Measurements from ENCODE around the gene GYPC.

Gene GYPC

GRCh38 chr2:126658905-126659561, 3.1 kb downstream of the GYPC start:
- TF ChIP-seq GATA2 (IDR thresholded peaks at IDR 0.05; ENCODE audit: low read depth, low read length) (no peak), GATA3 (IDR thresholded peaks at IDR 0.05; ENCODE audit: low read depth, low read length) (no peak)

- TF ChIP-seq GATA3 (IDR thresholded peaks at IDR 0.05; ENCODE audit: low read depth, low read length), result no peak
- no peak for TF ChIP-seq GATA2 (IDR thresholded peaks at IDR 0.05; ENCODE audit: low read depth, low read length)
Measured at GRCh38 chr2:126659562-126660467, 3.9 kb downstream of the GYPC start.

- TF ChIP-seq GATA2 (IDR thresholded peaks at IDR 0.05; ENCODE audit: low read depth, low read length) (no peak), GATA3 (IDR thresholded peaks at IDR 0.05; ENCODE audit: low read depth, low read length) (no peak)
Measured at GRCh38 chr2:126660971-126661370, 5.0 kb downstream of the GYPC start.

GRCh38 chr2:126661702-126662500, 5.9 kb downstream of the GYPC start:
- TF ChIP-seq GATA2 (IDR thresholded peaks at IDR 0.05; ENCODE audit: low read depth, low read length), result no peak
- no peak for TF ChIP-seq GATA3 (IDR thresholded peaks at IDR 0.05; ENCODE audit: low read depth, low read length)

- TF ChIP-seq GATA2 (IDR thresholded peaks at IDR 0.05; ENCODE audit: low read depth, low read length), result no peak
- TF ChIP-seq GATA3 (IDR thresholded peaks at IDR 0.05; ENCODE audit: low read depth, low read length), result no peak
Measured at GRCh38 chr2:126662621-126663020, 6.7 kb downstream of the GYPC start.

GRCh38 chr2:126663184-126663963, 7.4 kb downstream of the GYPC start:
- TF ChIP-seq GATA3 (IDR thresholded peaks at IDR 0.05; ENCODE audit: low read depth, low read length) (no peak), GATA2 (IDR thresholded peaks at IDR 0.05; ENCODE audit: low read depth, low read length) (no peak)

GRCh38 chr2:126664234-126664633, 8.3 kb downstream of the GYPC start:
- TF ChIP-seq GATA3 (IDR thresholded peaks at IDR 0.05; ENCODE audit: low read depth, low read length), result no peak
- no peak for TF ChIP-seq GATA2 (IDR thresholded peaks at IDR 0.05; ENCODE audit: low read depth, low read length)

- TF ChIP-seq GATA3 (IDR thresholded peaks at IDR 0.05; ENCODE audit: low read depth, low read length) (no peak), GATA2 (IDR thresholded peaks at IDR 0.05; ENCODE audit: low read depth, low read length) (no peak)
Measured at GRCh38 chr2:126664639-126665038, 8.7 kb downstream of the GYPC start.

- TF ChIP-seq GATA2 (IDR thresholded peaks at IDR 0.05; ENCODE audit: low read depth, low read length), result 0 out of 2 replicates have a peak, but pooled peaks have one; percentile 12
- no peak for TF ChIP-seq GATA3 (IDR thresholded peaks at IDR 0.05; ENCODE audit: low read depth, low read length)
Measured at GRCh38 chr2:126665483-126665882, 9.5 kb downstream of the GYPC start.

GRCh38 chr2:126668254-126668653, 12.3 kb downstream of the GYPC start:
- TF ChIP-seq GATA3 (IDR thresholded peaks at IDR 0.05; ENCODE audit: low read depth, low read length) (no peak), GATA2 (IDR thresholded peaks at IDR 0.05; ENCODE audit: low read depth, low read length) (no peak)

GRCh38 chr2:126669772-126670171, 13.8 kb downstream of the GYPC start:
- TF ChIP-seq GATA2 (IDR thresholded peaks at IDR 0.05; ENCODE audit: low read depth, low read length), result no peak
- no peak for TF ChIP-seq GATA3 (IDR thresholded peaks at IDR 0.05; ENCODE audit: low read depth, low read length)

- TF ChIP-seq GATA2 (IDR thresholded peaks at IDR 0.05; ENCODE audit: low read depth, low read length), result no peak
- no peak for TF ChIP-seq GATA3 (IDR thresholded peaks at IDR 0.05; ENCODE audit: low read depth, low read length)
Measured at GRCh38 chr2:126671488-126671887, 15.5 kb downstream of the GYPC start.

- no peak for TF ChIP-seq GATA2 (IDR thresholded peaks at IDR 0.05; ENCODE audit: low read depth, low read length)
- TF ChIP-seq GATA3 (IDR thresholded peaks at IDR 0.05; ENCODE audit: low read depth, low read length), result no peak
Measured at GRCh38 chr2:126672980-126673605, 17.1 kb downstream of the GYPC start.

Data from SH-SY5Y (cell line).